Gastrocnemius medialis (tissue), 4 donors: ENCODE measurements around the gene ADAT2.
"Not testable (repeated sequence)": the region's sequence is repeated elsewhere in the genome, so short reads cannot be mapped to it uniquely, and the experiment has no call there.

Source experiments
- CTCF ChIP-seq, 5 experiments: fragments of 450-650 bp in 3 of 5; fragments of 200-600 bp in 2 of 5; sonication (generic) in 2 of 5; IDR thresholded peaks in 4 of 5; conservative IDR thresholded peaks in 1 of 5; 1 replicate in 4 of 5; 2 replicates in 1 of 5; pipeline ENCODE4 v1.5.1; 2016 to 2019; ENCODE audit warnings: antibody characterized with exemption in 5 of 5, mild to moderate bottlenecking in 3 of 5, moderate library complexity in 3 of 5
- POLR2A ChIP-seq, 2 donors: fragments of 450-650 bp; IDR thresholded peaks; one replicate each; pipeline ENCODE4 v1.6.1; 2017; ENCODE audit warnings: antibody characterized with exemption in 2 of 2, mild to moderate bottlenecking in 2 of 2, moderate library complexity in 2 of 2

GRCh38 chr6:143468823-143469222 lies 18.3 kb upstream of the ADAT2 start:
- not testable (repeated sequence) for TF ChIP-seq CTCF (IDR thresholded peaks at IDR 0.05 in 4 of 5, conservative IDR thresholded peaks at IDR 0.05 in 1 of 5); POLR2A (IDR thresholded peaks at IDR 0.05)
